HUES6 (cell line): ENCODE results near the gene DENND5B.
A peak's percentile ranks its signal among the peaks of the same experiment; 100 is the strongest.

Experiments used
- H3K27ac ChIP-seq: 2 replicates; pipeline ENCODE4 v1.7.0; 2013; ENCODE audit warnings: low read depth, mild to moderate bottlenecking, low read length, inconsistent platforms
- H3K27me3 ChIP-seq: 2 replicates; pipeline ENCODE4 v1.6.1; 2013; ENCODE audit warnings: low read length; ENCODE audit not compliant: control insufficient read depth, insufficient read depth
- H3K36me3 ChIP-seq: 2 replicates; pipeline ENCODE4 v1.6.1; 2013; ENCODE audit warnings: low read length; ENCODE audit not compliant: control insufficient read depth, insufficient read depth
- H3K4me1 ChIP-seq: 2 replicates; pipeline ENCODE4 v1.6.1; 2013; ENCODE audit warnings: low read length; ENCODE audit not compliant: control insufficient read depth, insufficient read depth
- H3K4me3 ChIP-seq: 2 replicates; pipeline ENCODE4 v1.5.1; 2013; ENCODE audit warnings: low read depth, low read length
- H3K9ac ChIP-seq: one replicate; pipeline ENCODE4 v1.6.1; 2013; ENCODE audit warnings: mild to moderate bottlenecking, low read length
- H3K9me3 ChIP-seq: 2 replicates; pipeline ENCODE4 v1.6.1; 2013; ENCODE audit warnings: low read depth, low read length; ENCODE audit not compliant: control insufficient read depth, insufficient read depth

Gene DENND5B

DNA sequence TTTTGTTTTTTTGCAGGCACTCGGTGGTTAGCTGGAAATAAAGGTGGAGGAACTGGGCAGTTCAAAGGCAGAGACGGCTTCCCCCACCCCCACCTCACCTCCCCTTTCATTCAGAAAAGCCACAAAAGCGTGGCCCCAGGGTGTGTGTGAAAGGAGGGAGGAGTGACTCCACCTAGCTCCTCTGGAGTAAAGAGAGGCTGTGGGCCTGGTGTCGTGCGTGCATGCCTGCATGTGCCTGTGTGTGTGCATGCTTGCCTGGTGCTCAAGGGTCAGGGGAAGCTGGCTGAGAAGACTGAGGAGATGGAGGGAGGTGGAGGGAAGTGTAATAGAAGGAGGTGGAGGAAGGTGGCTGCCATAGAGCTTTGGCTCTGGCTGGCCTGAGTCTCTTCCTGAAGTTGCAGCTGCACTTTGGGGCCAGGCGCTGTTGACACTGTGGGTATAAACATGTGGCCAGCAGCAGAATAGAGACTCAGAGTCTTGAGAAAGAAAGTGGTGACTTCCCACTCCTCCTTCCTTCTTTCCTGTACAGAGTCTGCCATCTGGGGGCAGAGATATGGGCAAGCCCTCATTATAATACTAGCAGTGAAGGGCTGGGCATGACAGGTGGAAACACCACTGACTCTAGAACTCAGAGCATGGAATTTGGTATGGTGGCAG is 228.0 kb downstream of the DENND5B start:
- H3K9ac ChIP-seq, result peak overlapping the region; percentile 55

DNA sequence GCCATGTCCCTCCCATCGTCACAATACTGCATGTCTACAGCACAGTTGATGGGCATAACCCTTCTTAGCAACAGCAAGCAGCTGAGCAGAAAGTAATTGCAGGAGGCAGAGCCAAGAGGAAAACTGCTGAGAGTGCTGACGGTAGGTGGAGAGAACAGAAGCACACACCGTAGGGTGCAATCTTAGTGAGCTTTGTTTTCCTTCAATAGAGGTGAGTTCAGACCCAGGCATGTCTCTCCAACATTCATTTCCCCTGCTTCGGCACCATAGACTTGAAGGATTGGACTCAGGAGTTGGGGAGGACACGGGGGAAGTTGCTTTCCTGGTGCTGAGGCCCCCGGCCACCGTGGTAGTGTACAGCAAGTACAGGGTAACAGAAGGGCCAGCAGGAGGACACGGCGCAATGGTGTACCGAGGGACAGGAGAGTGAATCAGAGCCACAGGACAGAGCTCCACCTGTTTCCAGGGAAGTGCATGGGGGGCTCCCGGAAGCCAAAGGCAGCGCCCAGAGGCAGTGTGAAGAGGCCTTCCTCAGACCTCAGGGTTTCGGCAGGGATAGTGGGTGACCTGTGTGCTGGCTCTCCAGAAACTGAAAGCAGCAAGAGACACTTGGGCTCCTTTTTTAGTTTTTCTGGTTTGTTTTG is 228.7 kb downstream of the DENND5B start:
- Histone ChIP-seq H3K9me3 (no peaks in the 10 kb centered on the region), H3K27me3 (no peaks in the 10 kb centered on the region), H3K27ac (peak overlapping the region; percentile 59), H3K4me3 (peak overlapping the region; percentile 33), H3K4me1 (peaks cover 29% of the 10 kb centered on the region), H3K9ac (peak overlapping the region; percentile 55), H3K36me3 (no peaks in the 10 kb centered on the region)

More for the DNA sequence above, 228.0 kb downstream of the DENND5B start:
- Histone ChIP-seq H3K4me1 (peaks cover 29% of the 10 kb centered on the region), H3K27me3 (no peaks in the 10 kb centered on the region), H3K9me3 (no peaks in the 10 kb centered on the region), H3K36me3 (no peaks in the 10 kb centered on the region), H3K4me3 (peak overlapping the region; percentile 33), H3K27ac (peak overlapping the region; percentile 59)

DNA sequence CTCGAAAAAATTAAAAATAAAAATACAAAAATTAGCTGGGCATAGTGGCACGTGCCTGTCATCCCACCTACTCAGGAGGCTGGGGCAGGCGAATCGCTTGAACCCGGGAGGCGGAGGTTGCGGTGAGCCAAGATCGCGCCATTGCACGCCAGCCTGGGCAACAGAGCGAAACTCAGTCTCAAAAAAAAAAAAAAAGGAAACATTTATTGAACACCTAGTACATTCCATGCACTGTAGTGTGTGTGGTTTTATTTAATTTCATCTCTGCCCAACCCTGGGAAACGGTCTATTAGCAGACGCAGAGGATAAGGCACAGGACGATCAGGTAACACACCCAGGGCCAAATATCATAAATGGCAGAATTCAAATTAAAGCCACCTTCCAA is 229.2 kb downstream of the DENND5B start:
- Histone ChIP-seq H3K9ac (peak overlapping the region; percentile 55), H3K4me3 (peak overlapping the region; percentile 33; the same call in 1 of the 2 replicates)

DNA sequence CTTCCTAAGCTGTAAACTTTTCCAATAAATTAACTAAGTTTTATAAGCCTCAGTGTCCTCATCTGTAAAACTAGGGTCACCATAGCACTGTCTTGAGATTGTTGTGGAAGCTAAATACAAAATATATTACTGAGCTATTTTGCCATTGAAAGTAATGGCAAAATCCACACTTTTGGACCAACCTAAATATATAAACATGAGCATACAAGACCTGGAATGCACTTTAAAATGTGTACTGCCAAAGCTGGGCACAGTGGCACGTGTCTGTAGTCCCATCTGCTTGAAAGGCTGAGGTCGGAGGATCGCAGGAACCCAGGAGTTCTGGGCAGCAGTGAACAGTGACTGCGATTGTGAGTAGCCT is 235.2 kb downstream of the DENND5B start:
- Histone ChIP-seq H3K4me1 (peaks cover 7% of the 10 kb centered on the region), H3K27me3 (no peaks in the 10 kb centered on the region), H3K27ac (no peak overlapping the region), H3K9ac (no peak overlapping the region), H3K4me3 (no peak overlapping the region), H3K36me3 (no peaks in the 10 kb centered on the region), H3K9me3 (no peaks in the 10 kb centered on the region)

More for the DNA sequence above, 229.2 kb downstream of the DENND5B start:
- Histone ChIP-seq H3K4me1 (peaks cover 29% of the 10 kb centered on the region), H3K27ac (0 out of 2 replicates have a peak overlapping the region, but pooled peaks have one; percentile 59), H3K27me3 (no peaks in the 10 kb centered on the region), H3K36me3 (no peaks in the 10 kb centered on the region), H3K9me3 (no peaks in the 10 kb centered on the region)

DNA sequence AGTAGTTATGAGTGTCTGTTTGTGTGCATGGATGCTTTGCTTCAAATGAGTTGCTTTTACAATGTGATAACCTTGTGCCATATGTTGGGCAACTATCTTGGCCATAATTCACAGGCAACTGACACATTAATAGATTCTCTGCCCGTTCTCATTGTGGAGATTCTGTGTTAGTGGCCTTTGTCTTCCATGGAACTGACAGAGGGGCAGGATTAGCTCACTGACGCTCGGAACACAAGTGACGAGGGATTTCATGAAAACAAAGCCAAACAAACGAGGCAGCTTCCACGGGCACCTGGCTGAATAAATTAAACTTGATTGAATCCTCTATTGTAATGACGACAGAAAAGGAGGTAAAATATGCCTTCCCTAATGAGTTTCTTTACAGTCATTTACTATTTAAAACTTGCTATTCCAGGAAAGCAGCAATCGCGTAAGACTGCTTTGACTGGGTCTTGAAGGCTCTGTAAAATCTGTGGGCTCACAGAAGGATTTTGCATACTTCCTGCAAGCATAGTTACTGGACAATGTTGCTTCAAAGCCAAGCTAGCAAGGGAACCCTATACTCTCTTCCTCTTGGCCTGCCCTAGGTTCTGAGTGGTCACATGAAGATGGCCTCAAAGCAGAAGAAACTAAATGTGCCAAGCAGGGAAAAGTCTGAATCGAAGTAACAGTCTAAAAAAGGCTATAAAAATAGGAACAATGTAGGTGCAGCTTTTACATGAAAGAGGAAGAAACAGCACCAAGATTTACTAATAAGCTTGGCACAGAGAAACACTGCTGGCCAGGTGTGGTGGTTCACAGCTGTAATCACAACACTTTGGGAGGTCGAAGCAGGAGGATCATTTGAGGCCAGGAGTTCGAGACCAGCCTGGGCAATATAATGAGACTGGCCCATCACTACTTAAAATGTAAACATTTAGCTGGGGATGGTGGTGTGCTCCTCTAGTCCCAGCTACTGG is 236.9 kb downstream of the DENND5B start:
- H3K27me3 ChIP-seq, result no peaks in the 10 kb centered on the region
- no peaks in the 10 kb centered on the region for H3K9me3 ChIP-seq
- H3K4me1 ChIP-seq, result peaks cover 7% of the 10 kb centered on the region
- no peak overlapping the region for H3K9ac ChIP-seq
- no peak overlapping the region for H3K4me3 ChIP-seq
- H3K36me3 ChIP-seq, result no peaks in the 10 kb centered on the region
- H3K27ac ChIP-seq, result no peak overlapping the region

DNA sequence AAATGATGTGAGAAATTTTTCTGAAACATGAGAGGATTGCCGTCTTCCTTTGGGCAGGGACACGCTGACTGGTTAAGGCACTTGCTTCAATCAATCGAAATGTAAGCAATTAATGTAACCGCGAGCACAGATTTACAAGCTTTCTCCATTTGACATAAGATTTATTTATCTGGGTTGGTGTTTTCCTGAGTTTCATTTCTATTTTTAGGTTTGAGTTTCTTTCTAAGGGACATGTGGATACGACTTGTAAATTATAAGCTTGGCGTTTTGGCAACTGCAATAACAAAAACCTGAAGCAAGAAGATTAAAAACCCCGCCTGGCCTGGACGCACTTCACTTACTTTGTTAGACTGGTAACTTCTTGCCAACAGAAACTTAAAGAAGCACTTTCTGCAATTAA is 244.7 kb downstream of the DENND5B start:
- Histone ChIP-seq H3K9ac (no peak overlapping the region), H3K9me3 (no peaks in the 10 kb centered on the region), H3K27me3 (no peaks in the 10 kb centered on the region), H3K36me3 (no peaks in the 10 kb centered on the region), H3K4me1 (peaks cover 13% of the 10 kb centered on the region), H3K4me3 (no peak overlapping the region), H3K27ac (no peak overlapping the region)

DNA sequence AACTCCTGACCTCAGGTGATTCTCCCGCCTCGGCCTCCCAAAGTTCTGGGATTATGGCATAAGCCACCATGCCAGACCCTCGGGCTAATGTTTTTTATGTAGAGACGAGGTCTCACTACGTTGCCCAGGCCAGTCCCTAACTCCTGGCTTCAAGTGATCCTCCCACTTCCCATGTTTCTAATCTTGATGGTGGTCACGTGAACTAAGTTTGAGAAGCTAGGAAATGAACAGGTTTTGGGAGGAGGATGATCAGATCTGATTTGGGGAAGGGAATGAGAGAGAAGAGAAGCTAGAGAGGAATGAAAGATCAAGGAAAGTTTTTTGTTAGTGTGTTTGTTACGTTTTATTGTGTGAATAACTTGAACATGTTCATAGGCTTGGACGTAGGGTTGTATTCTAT is 247.8 kb downstream of the DENND5B start:
- no peaks in the 10 kb centered on the region for H3K27me3 ChIP-seq
- H3K4me3 ChIP-seq, result no peak overlapping the region
- H3K4me1 ChIP-seq, result peaks cover 17% of the 10 kb centered on the region

DNA sequence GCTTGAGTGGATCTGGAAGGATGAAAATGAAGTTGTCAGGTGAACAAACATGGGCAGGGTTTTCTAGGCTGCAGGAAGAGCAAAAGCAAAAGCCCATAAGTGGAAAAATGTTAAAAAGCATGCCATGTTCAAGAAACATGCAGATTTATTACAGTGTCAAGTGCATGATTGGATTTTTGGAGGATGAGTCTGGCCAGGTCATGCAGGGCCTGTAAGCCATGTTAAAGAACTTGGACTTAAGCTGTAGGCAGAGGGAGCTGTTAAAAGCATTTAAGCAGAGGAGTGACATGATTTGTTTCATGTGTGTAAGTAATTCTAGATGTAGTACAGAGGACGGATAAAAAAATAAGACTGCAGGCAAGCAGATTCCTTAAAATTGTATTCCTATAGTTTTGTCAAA is 248.7 kb downstream of the DENND5B start:
- Histone ChIP-seq H3K4me1 (peaks cover 16% of the 10 kb centered on the region), H3K27ac (no peak overlapping the region)

More for the DNA sequence above, 247.8 kb downstream of the DENND5B start:
- H3K27ac ChIP-seq, result no peak overlapping the region
- H3K9me3 ChIP-seq, result no peaks in the 10 kb centered on the region
- H3K9ac ChIP-seq, result no peak overlapping the region
- H3K36me3 ChIP-seq, result no peaks in the 10 kb centered on the region

DNA sequence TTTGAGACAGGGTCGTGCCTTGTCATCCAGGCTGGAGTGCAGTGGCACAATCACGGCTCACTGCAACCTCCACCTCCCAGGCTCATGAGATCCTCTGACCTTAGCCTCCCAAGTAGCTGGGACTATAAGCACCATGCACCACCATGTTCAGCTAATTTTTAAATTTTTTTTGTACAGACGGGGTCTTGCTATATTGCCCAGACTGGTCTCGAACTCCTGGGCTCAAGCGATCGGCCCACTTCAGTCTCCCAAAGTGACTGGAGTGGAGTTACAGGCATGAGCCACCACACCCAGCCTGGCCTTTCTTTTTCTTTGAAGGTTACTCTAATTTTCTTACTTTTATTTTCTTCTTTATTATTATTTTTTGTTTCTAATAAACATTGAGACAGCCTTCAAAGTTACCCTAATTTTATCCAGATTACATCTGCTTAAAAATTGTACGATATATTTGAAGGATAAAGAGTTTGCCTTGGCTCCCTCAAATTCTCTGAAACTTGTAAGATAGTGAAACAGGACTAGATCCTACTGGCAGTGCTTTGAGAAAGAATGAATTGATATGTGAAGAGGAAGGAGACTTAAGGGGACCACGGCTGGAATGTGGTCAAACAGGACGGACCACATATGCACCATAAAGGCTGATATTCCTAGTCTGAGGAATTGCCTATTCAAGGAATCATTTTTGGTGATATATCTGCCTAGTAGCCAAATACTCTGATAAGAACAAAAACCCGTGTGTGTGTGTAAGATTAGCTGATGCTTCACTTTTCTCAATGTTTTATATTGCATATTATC is 250.9 kb downstream of the DENND5B start:
- Histone ChIP-seq H3K4me1 (peaks cover 4% of the 10 kb centered on the region), H3K9me3 (no peaks in the 10 kb centered on the region), H3K36me3 (no peaks in the 10 kb centered on the region), H3K9ac (no peak overlapping the region), H3K4me3 (no peak overlapping the region), H3K27ac (peak overlapping the region; percentile 8; the same call in 1 of the 2 replicates), H3K27me3 (no peaks in the 10 kb centered on the region)

More for the DNA sequence above, 248.7 kb downstream of the DENND5B start:
- Histone ChIP-seq H3K27me3 (no peaks in the 10 kb centered on the region), H3K4me3 (no peak overlapping the region), H3K9me3 (no peaks in the 10 kb centered on the region), H3K9ac (no peak overlapping the region), H3K36me3 (no peaks in the 10 kb centered on the region)

DNA sequence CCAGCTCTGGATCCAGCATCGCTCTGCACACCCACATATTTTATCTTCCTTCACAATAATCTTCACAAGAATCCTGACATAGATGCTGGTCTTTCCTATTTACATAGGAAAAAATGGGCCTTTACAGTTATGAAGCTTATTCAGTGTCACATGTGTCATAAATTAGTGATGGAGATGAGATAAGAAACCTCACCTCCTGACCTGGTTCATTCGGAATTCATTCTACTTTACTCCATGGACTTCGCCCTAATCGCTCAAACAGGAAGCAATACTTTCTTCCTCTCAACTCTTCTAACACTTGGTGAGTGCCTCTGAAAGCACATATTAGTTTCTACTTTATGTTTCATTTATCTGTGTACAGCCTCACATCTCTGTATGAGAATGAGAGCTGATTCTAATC is 253.0 kb downstream of the DENND5B start:
- no peak overlapping the region for H3K4me3 ChIP-seq
- no peaks in the 10 kb centered on the region for H3K27me3 ChIP-seq
- peaks cover 4% of the 10 kb centered on the region for H3K4me1 ChIP-seq
- H3K27ac ChIP-seq, result no peak overlapping the region
- H3K9me3 ChIP-seq, result no peaks in the 10 kb centered on the region
- H3K9ac ChIP-seq, result no peak overlapping the region
- no peaks in the 10 kb centered on the region for H3K36me3 ChIP-seq
